HepG2 (cell line): Measurements from ENCODE around the gene EEF1AKMT3. TPM values are rescaled to one million over a fixed set of nuclear protein-coding genes. Genes with fewer than 3 reads are reported as not detected.

ENCODE experiments used
- ATAC-seq: fragments of 200-7000 bp; cut with Tn5 transposase; 3 replicates; pipeline ENCODE4 v1.9.1; 2020; ENCODE audit warnings: mild to moderate bottlenecking, moderate library complexity
- BruUV-seq: library from RNA; stranded (reverse); fragments of 400-500 nt; replicated peaks from 2 replicates; lab custom pipeline; 2021; lab: Mats Ljungman, UMichigan
- CTCF ChIA-PET: fragments of 300-600 bp; formaldehyde crosslinking; extraction: SDS; loops from one replicate; lab custom pipeline; 2021; ENCODE audit warnings: low total read pairs, inconsistent platforms, low intra/inter-chr PET ratio; lab: Yijun Ruan, JAX
- POLR2A ChIA-PET: fragments of 350-600 bp; sonication (Branson Sonifier 250); formaldehyde crosslinking; loops from one replicate; lab custom pipeline; 2020; ENCODE audit warnings: antibody characterized with exemption, inconsistent platforms; lab: Yijun Ruan, JAX
- DNase-seq: peaks from one replicate; pipeline ENCODE4 v3.0.0-alpha.2; 2015; ENCODE audit warnings: low spot score
- FAIRE-seq: peaks from 3 replicates; lab custom pipeline; 2011; peaks lifted over from hg19 to GRCh38; lab: Jason Lieb, UNC
- H2AFZ ChIP-seq: one replicate; pipeline ENCODE4 v1.6.1; 2011; ENCODE audit warnings: low read length, inconsistent platforms
- H3K27ac ChIP-seq: fragments of 300-600 bp; 3 replicates; pipeline ENCODE4 v1.8.0; 2011; ENCODE audit warnings: mixed run types, mild to moderate bottlenecking, mixed read lengths, low read length, inconsistent platforms; ENCODE audit not compliant: insufficient read depth; ENCODE audit errors: extremely low read length
- H3K27me3 ChIP-seq, 2 experiments: fragments of 200-600 bp in 1 of 2; 2 replicates in 1 of 2; 3 replicates in 1 of 2; pipeline versions ENCODE4 v1.6.0 to v1.8.0; 2011; ENCODE audit warnings: low read length in 2 of 2, mild to moderate bottlenecking in 2 of 2, moderate library complexity in 2 of 2, inconsistent platforms in 1 of 2; ENCODE audit not compliant: insufficient read depth in 2 of 2, control insufficient read depth in 1 of 2
- H3K36me3 ChIP-seq, 2 experiments: fragments of 200-600 bp in 1 of 2; replicated peaks in 1 of 2; 2 replicates in 1 of 2; 3 replicates in 1 of 2; pipeline versions ENCODE4 v1.5.1 to v1.8.0; 2011; ENCODE audit warnings: low read length in 2 of 2, inconsistent platforms in 1 of 2; ENCODE audit not compliant: insufficient read depth in 2 of 2, control insufficient read depth in 1 of 2
- H3K4me1 ChIP-seq: 2 replicates; pipeline ENCODE4 v1.5.1; 2012; ENCODE audit warnings: low read length, inconsistent platforms; ENCODE audit not compliant: insufficient read depth
- H3K4me2 ChIP-seq: 2 replicates; pipeline ENCODE4 v1.6.0; 2011; ENCODE audit warnings: low read depth, low read length, inconsistent platforms
- H3K4me3 ChIP-seq, 3 experiments: fragments of 200-600 bp in 1 of 3; sonication (generic), shearing (Covaris generic) in 1 of 3; replicated peaks in 1 of 3; 2 replicates each; pipeline ENCODE4 v1.5.1; 2011 to 2016; ENCODE audit warnings: low read length in 3 of 3, inconsistent platforms in 2 of 3, low read depth in 2 of 3, mild to moderate bottlenecking in 2 of 3, control low read depth in 1 of 3, mixed read lengths in 1 of 3; ENCODE audit not compliant: insufficient read depth in 1 of 3
- H3K79me2 ChIP-seq: one replicate; pipeline ENCODE4 v1.6.1; 2011; ENCODE audit warnings: low read length, inconsistent platforms; ENCODE audit not compliant: insufficient read depth
- H3K9ac ChIP-seq: 2 replicates; pipeline ENCODE4 v1.6.0; 2011; ENCODE audit warnings: mild to moderate bottlenecking, low read depth, low read length, inconsistent platforms; ENCODE audit not compliant: insufficient read depth
- H3K9me3 ChIP-seq: 2 replicates; pipeline ENCODE4 v1.5.1; 2012; ENCODE audit warnings: mild to moderate bottlenecking, low read length
- H4K20me1 ChIP-seq: 2 replicates; pipeline ENCODE4 v1.6.0; 2011; ENCODE audit warnings: inconsistent platforms, mild to moderate bottlenecking, low read length, moderate library complexity; ENCODE audit not compliant: insufficient read depth
- ATF4 ChIP-seq, 2 experiments: fragments of 450-650 bp in 1 of 2; sonication (generic) in 1 of 2; formaldehyde crosslinking; IDR thresholded peaks; 2 replicates each; pipeline versions ENCODE4 v1.5.0 to v1.8.0; 2020 to 2022; ENCODE audit warnings: mild to moderate bottlenecking in 1 of 2, missing genetic modification reagents in 1 of 2
- MAX ChIP-seq: IDR thresholded peaks from 2 replicates; pipeline ENCODE4 v1.6.1; 2012; ENCODE audit warnings: inconsistent platforms
- MLX ChIP-seq: IDR thresholded peaks from 2 replicates; pipeline ENCODE4 v1.6.1; 2016
- MXI1 ChIP-seq: IDR thresholded peaks from 3 replicates; pipeline ENCODE4 v1.6.1; 2012; ENCODE audit warnings: low read depth, low read length, inconsistent platforms, borderline replicate concordance
- MYNN ChIP-seq: sonication (generic); formaldehyde crosslinking; IDR thresholded peaks from 2 replicates; pipeline ENCODE4 v1.4.0; 2020; ENCODE audit warnings: mild to moderate bottlenecking, low read depth, missing genetic modification reagents
- RAD51 ChIP-seq: fragments of 450-650 bp; IDR thresholded peaks from 2 replicates; pipeline ENCODE4 v1.6.1; 2016; ENCODE audit warnings: borderline replicate concordance
- TOPORS ChIP-seq: sonication (generic); formaldehyde crosslinking; IDR thresholded peaks from 2 replicates; pipeline ENCODE4 v1.8.0; 2023; ENCODE audit warnings: mild to moderate bottlenecking, missing genetic modification reagents
- ZNF205 ChIP-seq: IDR thresholded peaks from 2 replicates; pipeline ENCODE4 v1.6.1; 2018; ENCODE audit warnings: missing biosample characterization, missing genetic modification reagents
- ZNF572 ChIP-seq: sonication (generic); formaldehyde crosslinking; IDR thresholded peaks from 2 replicates; pipeline ENCODE4 v1.5.1; 2020; ENCODE audit warnings: mild to moderate bottlenecking, missing genetic modification reagents
- ZNF703 ChIP-seq: sonication (generic); formaldehyde crosslinking; IDR thresholded peaks from 2 replicates; pipeline ENCODE4 v1.5.1; 2020; ENCODE audit warnings: missing genetic modification reagents, mild to moderate bottlenecking, moderate library complexity, borderline replicate concordance
- ZNF737 ChIP-seq: sonication (generic); formaldehyde crosslinking; IDR thresholded peaks from 2 replicates; pipeline ENCODE4 v1.5.0; 2020; ENCODE audit warnings: missing genetic modification reagents, mild to moderate bottlenecking, borderline replicate concordance
- ZNF770 ChIP-seq: sonication (generic); formaldehyde crosslinking; IDR thresholded peaks from 2 replicates; pipeline ENCODE4 v1.5.0; 2020; ENCODE audit warnings: mild to moderate bottlenecking, missing genetic modification reagents
- ZSCAN5A ChIP-seq: sonication (generic); formaldehyde crosslinking; IDR thresholded peaks from 2 replicates; pipeline ENCODE4 v1.8.0; 2022; ENCODE audit warnings: mild to moderate bottlenecking, missing genetic modification reagents, borderline replicate concordance
- WGBS: methylation state at CpG from one replicate; pipeline ENCODE4 v1.1.6; 2017; ENCODE audit warnings: low lambda C conversion rate; 5-methylcytosine and 5-hydroxymethylcytosine counted together
- in situ Hi-C: cut with HindIII; loops from 2 replicates; pipeline ENCODE4 v1.10.0; 2017; ENCODE audit warnings: low pct_unique_long_range_greater_than_20kb; ENCODE audit not compliant: extremely low pct_ligation_motif_present
- intact Hi-C: fragments of 100-400 bp; cut with micrococcal nuclease; formaldehyde crosslinking; loops from one replicate; pipeline ENCODE4 v1.10.0; 2022; ENCODE audit not compliant: unreplicated experiment
- polyA plus RNA-seq, 8 experiments: library from polyadenylated mRNA; depleted of rRNA in 3 of 8; stranded (reverse) in 7 of 8; unstranded in 1 of 8; fragments of >200 nt; fragmentation: Illumina TruSeq in 4 of 8; extraction: Trizol in 4 of 8; gene quantifications; 2 replicates each; pipeline versions ENCODE4 v1.2.1 to v1.2.3, GENCODE V29; 2011 to 2016; ENCODE audit warnings: low read depth in 4 of 8, missing spikeins in 1 of 8, mixed read lengths in 1 of 8; ENCODE audit not compliant: insufficient read depth in 1 of 8
- total RNA-seq, 5 experiments: library from RNA; depleted of rRNA; stranded (reverse); fragments of >200 nt; fragmentation: Illumina TruSeq; extraction: Trizol; gene quantifications; 2 replicates each; pipeline ENCODE4 v1.2.3, GENCODE V29; 2016; ENCODE audit warnings: low read depth in 1 of 5

Gene EEF1AKMT3
- total and polyA plus RNA-seq, 2 of the 13 experiments (the other 11 are each of a cell fraction or from before 2014, with no cell fraction given) = 4.7 to 11.4 TPM

- TF ChIP-seq MXI1 (no peak), MYNN (no peak)
These were observed 33.0 kb upstream of the EEF1AKMT3 start (continued) for GRCh38 chr12:57739387-57739786.

- Histone ChIP-seq H3K9me3 (no peaks in the 10 kb centered on the region), H3K27ac (no peak overlapping the region), H3K4me1 (peaks cover 59% of the 10 kb centered on the region), H3K4me2 (no peak overlapping the region), H3K36me3 (no peaks in the 10 kb centered on the region), H3K4me3 (no peak overlapping the region), H3K27me3 (peaks cover 12 to 44% of the 10 kb centered on the region in 2 experiments; a peak in 4 of 5 replicates), H3K79me2 (no peaks in the 10 kb centered on the region), H2AFZ (no peak overlapping the region), H3K9ac (no peak overlapping the region), H4K20me1 (no peaks in the 10 kb centered on the region)
- FAIRE-seq (no peak), DNase-seq (no peak), ATAC-seq (no peak)
- intact Hi-C loops = loop anchor here (5.0 kb wide), 2 partner anchors 48 to 158 kb away; partner anchors contain the start of gene OS9
- BruUV-seq = no TSS peak
- in situ Hi-C loops = no loop called here
- POLR2A ChIA-PET = no interaction called here
- TF ChIP-seq MAX (no peak), ZNF703 (CRISPR knock-in tag) (no peak), RAD51 (no peak), ATF4 (CRISPR knock-in tag; IDR thresholded peaks at IDR 0.05) (no peak), ZNF572 (CRISPR knock-in tag) (no peak), TOPORS (no peak), MLX (CRISPR knock-in tag) (no peak), ZNF770 (CRISPR knock-in tag) (no peak), ZNF737 (CRISPR knock-in tag) (no peak), ZNF205 (no peak), ZSCAN5A (CRISPR knock-in tag) (no peak)
- 3% methylated on average over 2 of the region's 10 CpGs for WGBS
- CTCF ChIA-PET = no interaction called here
These were observed 32.4 kb upstream of the EEF1AKMT3 start for GRCh38 chr12:57739914-57740538.
